Upper lobe of left lung (tissue), 4 donors: ENCODE data around the gene FGR.
"Not testable (repeated sequence)": the region's sequence is repeated elsewhere in the genome, so short reads cannot be mapped to it uniquely, and the experiment has no call there.

Experiments
- CTCF ChIP-seq, 6 experiments: fragments of 450-650 bp in 4 of 6; fragments of 200-600 bp in 2 of 6; sonication (generic) in 2 of 6; IDR thresholded peaks; one replicate each; pipeline ENCODE4 v1.5.1; 2016 to 2019; ENCODE audit warnings: antibody characterized with exemption in 6 of 6
- EP300 ChIP-seq, 4 donors: sonication (generic); formaldehyde crosslinking; IDR thresholded peaks; one replicate each; pipeline ENCODE4 v1.5.1; 2017; ENCODE audit warnings: antibody characterized with exemption in 4 of 4, control low read depth in 2 of 4
- POLR2A ChIP-seq, 4 donors: fragments of 450-650 bp; IDR thresholded peaks; one replicate each; pipeline ENCODE4 v1.5.1; 2016 to 2017; ENCODE audit warnings: antibody characterized with exemption in 4 of 4, mild to moderate bottlenecking in 2 of 4
- POLR2AphosphoS5 ChIP-seq, 2 donors: sonication (generic); formaldehyde crosslinking; IDR thresholded peaks; one replicate each; pipeline ENCODE4 v1.5.1; 2017; ENCODE audit warnings: antibody characterized with exemption in 2 of 2

GRCh38 chr1:27681580-27681979 is 46.6 kb upstream of the FGR start:
- not testable (repeated sequence) for TF ChIP-seq POLR2AphosphoS5, CTCF, EP300, POLR2A (IDR thresholded peaks at IDR 0.05)
